Measurements from ENCODE around the gene C2CD4A. TPM values are rescaled to one million over a fixed set of nuclear protein-coding genes. Genes with fewer than 3 reads are reported as not detected.

The C2CD4A gene
- total RNA-seq, 1 experiment from 2014 or later: 0.11 TPM

DNA sequence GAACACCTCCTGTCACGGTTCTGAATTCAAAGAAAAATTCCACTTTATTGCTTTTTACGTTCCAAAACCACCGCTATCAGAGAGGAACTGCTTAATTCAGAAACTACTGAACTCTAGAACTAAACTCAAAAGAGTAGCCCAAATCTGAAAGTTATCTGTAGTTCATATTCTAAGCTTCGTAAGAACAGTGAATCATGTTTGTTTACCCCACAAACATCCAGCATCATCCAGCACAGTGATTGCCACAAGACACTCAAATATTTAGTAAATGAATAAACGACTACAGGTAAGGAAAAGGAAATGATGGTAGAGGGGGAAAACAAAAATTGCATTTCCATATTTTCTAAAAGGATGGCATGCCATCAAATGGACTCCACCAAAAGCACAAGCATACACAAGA is 38.9 kb upstream of the C2CD4A start:
- Histone ChIP-seq H3K36me3 (ENCODE audit: control insufficient read depth, insufficient read depth, low read length) (no peaks in the 10 kb centered on the region), H3K9me3 (no peaks in the 10 kb centered on the region), H3K4me3 (ENCODE audit: low read depth, low read length) (no peak overlapping the region), H3K27me3 (replicated peaks; ENCODE audit: control insufficient read depth, insufficient read depth, low read length) (no peaks in the 10 kb centered on the region), H3K4me1 (no peaks in the 10 kb centered on the region)
- POLR2A ChIA-PET: no interaction called here
- no peak overlapping the region for H3K4me3 Mint-ChIP-seq (ENCODE audit: unreplicated experiment)
- CTCF ChIA-PET: no interaction called here
- TF ChIP-seq, protein P1, sequence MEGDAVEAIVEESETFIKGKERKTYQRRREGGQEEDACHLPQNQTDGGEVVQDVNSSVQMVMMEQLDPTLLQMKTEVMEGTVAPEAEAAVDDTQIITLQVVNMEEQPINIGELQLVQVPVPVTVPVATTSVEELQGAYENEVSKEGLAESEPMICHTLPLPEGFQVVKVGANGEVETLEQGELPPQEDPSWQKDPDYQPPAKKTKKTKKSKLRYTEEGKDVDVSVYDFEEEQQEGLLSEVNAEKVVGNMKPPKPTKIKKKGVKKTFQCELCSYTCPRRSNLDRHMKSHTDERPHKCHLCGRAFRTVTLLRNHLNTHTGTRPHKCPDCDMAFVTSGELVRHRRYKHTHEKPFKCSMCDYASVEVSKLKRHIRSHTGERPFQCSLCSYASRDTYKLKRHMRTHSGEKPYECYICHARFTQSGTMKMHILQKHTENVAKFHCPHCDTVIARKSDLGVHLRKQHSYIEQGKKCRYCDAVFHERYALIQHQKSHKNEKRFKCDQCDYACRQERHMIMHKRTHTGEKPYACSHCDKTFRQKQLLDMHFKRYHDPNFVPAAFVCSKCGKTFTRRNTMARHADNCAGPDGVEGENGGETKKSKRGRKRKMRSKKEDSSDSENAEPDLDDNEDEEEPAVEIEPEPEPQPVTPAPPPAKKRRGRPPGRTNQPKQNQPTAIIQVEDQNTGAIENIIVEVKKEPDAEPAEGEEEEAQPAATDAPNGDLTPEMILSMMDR (IDR thresholded peaks at IDR 0.05; ENCODE audit: insufficient read depth in 1 of 2, low read depth in 1 of 2, low read length in 1 of 2, severe bottlenecking in 1 of 2, unreplicated experiment in 1 of 2): no peak
- H3K4me1 Mint-ChIP-seq (ENCODE audit: low read depth, unreplicated experiment): no peaks in the 10 kb centered on the region
- no TSS peak for BruUV-seq (replicated peaks)
- H3K27me3 Mint-ChIP-seq (ENCODE audit: insufficient read depth, unreplicated experiment): no peaks in the 10 kb centered on the region
- DNase-seq: no peak
- intact Hi-C loops (cut with micrococcal nuclease; ENCODE audit: unreplicated experiment): no loop called here
- no peak overlapping the region for H3K27ac Mint-ChIP-seq (ENCODE audit: unreplicated experiment)
- no peaks in the 10 kb centered on the region for H3K36me3 Mint-ChIP-seq (ENCODE audit: insufficient read depth, unreplicated experiment)
- no peaks in the 10 kb centered on the region for H3K9me3 Mint-ChIP-seq (ENCODE audit: unreplicated experiment)

DNA sequence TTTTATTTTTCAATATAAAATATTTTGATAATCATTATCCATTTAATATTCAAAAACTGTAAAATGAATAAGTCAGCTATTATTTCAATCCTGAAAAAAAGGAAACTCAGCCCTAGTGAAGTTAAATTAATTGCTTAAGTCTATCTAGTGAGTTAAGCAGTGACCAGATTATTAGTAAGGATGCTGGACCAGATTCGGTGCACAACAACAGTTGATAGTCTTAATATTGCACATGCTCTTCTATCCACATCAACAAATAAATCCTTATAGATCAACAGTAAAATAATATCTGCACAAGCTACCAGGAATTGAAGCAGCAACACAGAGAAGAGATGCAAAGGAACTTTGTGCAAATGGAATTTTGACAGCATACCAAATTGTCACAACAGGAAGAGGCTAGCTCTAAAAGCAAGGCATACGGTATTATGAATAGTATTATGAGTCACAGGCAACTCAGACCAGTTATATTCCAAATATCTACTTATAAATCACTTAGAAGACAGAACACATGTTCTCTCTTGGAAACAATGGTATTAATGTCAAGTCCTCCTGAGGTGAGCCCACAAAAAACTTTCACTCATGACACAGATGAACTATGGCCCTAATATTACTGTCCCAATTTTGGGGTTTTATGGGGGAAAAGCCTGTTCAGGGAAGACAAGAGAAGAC is 31.4 kb upstream of the C2CD4A start:
- no peak for DNase-seq
- H3K36me3 Mint-ChIP-seq (ENCODE audit: insufficient read depth, unreplicated experiment): peaks cover 9% of the 10 kb centered on the region
- no peaks in the 10 kb centered on the region for H3K4me1 ChIP-seq
- intact Hi-C loops (cut with micrococcal nuclease; ENCODE audit: unreplicated experiment): no loop called here
- no peak overlapping the region for H3K4me3 Mint-ChIP-seq (ENCODE audit: unreplicated experiment)
- H3K4me3 ChIP-seq (ENCODE audit: low read depth, low read length): no peak overlapping the region
- CTCF ChIA-PET: no interaction called here
- POLR2A ChIA-PET: no interaction called here
- H3K36me3 ChIP-seq (ENCODE audit: control insufficient read depth, insufficient read depth, low read length): no peaks in the 10 kb centered on the region
- no TSS peak for BruUV-seq (replicated peaks)
- no peaks in the 10 kb centered on the region for H3K27me3 ChIP-seq (replicated peaks; ENCODE audit: control insufficient read depth, insufficient read depth, low read length)
- no peaks in the 10 kb centered on the region for H3K9me3 ChIP-seq
- H3K4me1 Mint-ChIP-seq (ENCODE audit: low read depth, unreplicated experiment): no peaks in the 10 kb centered on the region
- H3K9me3 Mint-ChIP-seq (ENCODE audit: unreplicated experiment): no peaks in the 10 kb centered on the region
- H3K27me3 Mint-ChIP-seq (ENCODE audit: insufficient read depth, unreplicated experiment): no peaks in the 10 kb centered on the region
- TF ChIP-seq, protein P1 (IDR thresholded peaks at IDR 0.05; ENCODE audit: insufficient read depth in 1 of 2, low read depth in 1 of 2, low read length in 1 of 2, severe bottlenecking in 1 of 2, unreplicated experiment in 1 of 2): no peak
- H3K27ac Mint-ChIP-seq (ENCODE audit: unreplicated experiment): no peak overlapping the region

DNA sequence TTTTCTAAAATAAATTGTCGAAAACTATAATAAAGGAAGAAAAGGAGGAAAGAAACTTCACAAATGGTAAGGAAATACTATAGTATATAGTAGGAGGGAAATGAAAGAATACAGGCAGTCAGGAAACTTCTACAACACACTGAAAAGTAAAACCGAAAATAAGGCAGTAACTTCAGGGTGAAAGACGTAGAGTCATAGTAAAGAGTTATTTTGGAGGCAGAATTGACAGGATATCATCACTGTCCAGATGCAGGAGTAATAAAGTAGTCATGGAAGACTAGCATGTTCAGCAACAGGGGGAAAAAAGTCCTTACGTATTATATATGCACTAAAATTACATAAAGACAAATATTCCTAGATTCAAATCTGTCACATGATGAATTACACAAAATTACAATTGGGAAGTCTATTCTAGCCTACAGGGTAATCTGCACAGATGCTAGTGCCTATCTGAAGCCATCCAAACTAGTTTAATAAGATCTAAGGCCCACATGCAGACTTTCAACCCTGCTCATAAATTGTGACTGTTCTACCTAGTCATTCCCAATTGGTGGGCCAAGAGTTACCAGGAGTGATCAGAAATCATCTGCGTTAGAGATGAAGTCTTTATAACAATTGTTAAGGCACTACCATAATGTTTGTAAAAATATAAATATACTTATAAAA is 20.6 kb upstream of the C2CD4A start:
- CTCF ChIA-PET: no interaction called here
- intact Hi-C loops (cut with micrococcal nuclease; ENCODE audit: unreplicated experiment): no loop called here
- POLR2A ChIA-PET: no interaction called here
- no TSS peak for BruUV-seq (replicated peaks)
- Histone ChIP-seq H3K4me3 (ENCODE audit: low read depth, low read length) (no peak overlapping the region), H3K4me1 (no peaks in the 10 kb centered on the region), H3K27me3 (replicated peaks; ENCODE audit: control insufficient read depth, insufficient read depth, low read length) (no peaks in the 10 kb centered on the region), H3K36me3 (ENCODE audit: control insufficient read depth, insufficient read depth, low read length) (no peaks in the 10 kb centered on the region), H3K9me3 (no peaks in the 10 kb centered on the region)
- no peaks in the 10 kb centered on the region for H3K27me3 Mint-ChIP-seq (ENCODE audit: insufficient read depth, unreplicated experiment)
- H3K4me3 Mint-ChIP-seq (ENCODE audit: unreplicated experiment): no peak overlapping the region
- peaks cover 7% of the 10 kb centered on the region for H3K4me1 Mint-ChIP-seq (ENCODE audit: low read depth, unreplicated experiment)
- TF ChIP-seq, protein P1 (IDR thresholded peaks at IDR 0.05; ENCODE audit: insufficient read depth in 1 of 2, low read depth in 1 of 2, low read length in 1 of 2, severe bottlenecking in 1 of 2, unreplicated experiment in 1 of 2): no peak
- no peaks in the 10 kb centered on the region for H3K9me3 Mint-ChIP-seq (ENCODE audit: unreplicated experiment)
- H3K36me3 Mint-ChIP-seq (ENCODE audit: insufficient read depth, unreplicated experiment): no peaks in the 10 kb centered on the region
- H3K27ac Mint-ChIP-seq (ENCODE audit: unreplicated experiment): no peak overlapping the region
- no peak for DNase-seq
